K562 (cell line): Measurements from ENCODE around the gene ECHDC1. TPM values are rescaled to one million over a fixed set of nuclear protein-coding genes. Genes with fewer than 3 reads are reported as not detected.

Experiments used
- ARHGAP35 ChIP-seq: fragments of 450-650 bp; IDR thresholded peaks from 2 replicates; pipeline ENCODE4 v1.6.1; 2018; ENCODE audit not compliant: partially characterized antibody
- ATF3 ChIP-seq, 2 experiments: fragments of 450-650 bp in 1 of 2; sonication (generic) in 1 of 2; formaldehyde crosslinking in 1 of 2; IDR thresholded peaks in 1 of 2; conservative IDR thresholded peaks in 1 of 2; 2 replicates each; pipeline versions ENCODE4 v1.6.1 to v1.8.1; 2016 to 2023; ENCODE audit warnings: mild to moderate bottlenecking in 2 of 2, moderate library complexity in 2 of 2, inconsistent platforms in 1 of 2, missing genetic modification reagents in 1 of 2
- CBX2 ChIP-seq: fragments of 200-600 bp; sonication (generic); IDR thresholded peaks from one replicate; pipeline ENCODE4 v1.6.1; 2012; ENCODE audit warnings: mild to moderate bottlenecking, low read length, inconsistent platforms; ENCODE audit not compliant: insufficient read depth, poor library complexity, severe bottlenecking
- CSDE1 ChIP-seq, 2 experiments: fragments of 450-650 bp; IDR thresholded peaks; 2 replicates each; pipeline ENCODE4 v1.6.1; 2016; ENCODE audit warnings: mild to moderate bottlenecking in 1 of 2
- CXXC5 ChIP-seq: fragments of 250-450 bp; sonication (Bioruptor Pico); IDR thresholded peaks from 2 replicates; pipeline ENCODE4 v1.8.0; 2022; ENCODE audit warnings: inconsistent platforms, mild to moderate bottlenecking, moderate library complexity
- ETV1 ChIP-seq: fragments of 450-650 bp; conservative IDR thresholded peaks from 2 replicates; pipeline ENCODE4 v1.6.1; 2016; ENCODE audit warnings: missing genetic modification characterization, control low read depth, low read depth, missing compliant biosample characterization
- HEY1 ChIP-seq: fragments of 250-450 bp; sonication (Bioruptor Pico); IDR thresholded peaks from 2 replicates; pipeline ENCODE4 v1.5.0; 2020; ENCODE audit warnings: mild to moderate bottlenecking, moderate library complexity, borderline replicate concordance
- HNRNPK ChIP-seq: fragments of 200-400 bp; formaldehyde crosslinking; IDR thresholded peaks from one replicate; pipeline ENCODE4 v1.6.1; 2018; ENCODE audit warnings: mild to moderate bottlenecking, low read depth, low read length; ENCODE audit not compliant: poor library complexity, severe bottlenecking
- IRF1 ChIP-seq: sonication (generic); formaldehyde crosslinking; IDR thresholded peaks from 2 replicates; pipeline ENCODE4 v1.8.0; 2022; ENCODE audit warnings: missing genetic modification reagents, mild to moderate bottlenecking, borderline replicate concordance
- MAX ChIP-seq: sonication (generic); formaldehyde crosslinking; IDR thresholded peaks from 2 replicates; pipeline ENCODE4 v1.9.0; 2022; ENCODE audit warnings: mild to moderate bottlenecking, missing genetic modification reagents
- MEF2A ChIP-seq: IDR thresholded peaks from 2 replicates; pipeline ENCODE4 v1.6.1; 2011; ENCODE audit warnings: low read depth, mild to moderate bottlenecking, low read length, moderate library complexity; ENCODE audit not compliant: control insufficient read depth
- OTX1 ChIP-seq: fragments of 450-650 bp; formaldehyde crosslinking; IDR thresholded peaks from 2 replicates; pipeline ENCODE4 v1.4.0; 2022; ENCODE audit warnings: mild to moderate bottlenecking
- PCBP1 ChIP-seq: fragments of 200-400 bp; formaldehyde crosslinking; IDR thresholded peaks from 2 replicates; pipeline ENCODE4 v1.6.1; 2018; ENCODE audit warnings: mild to moderate bottlenecking, low read depth, low read length; ENCODE audit not compliant: poor library complexity, severe bottlenecking
- PHB ChIP-seq: fragments of 250-450 bp; sonication (Bioruptor Pico); IDR thresholded peaks from 2 replicates; pipeline ENCODE4 v1.5.0; 2021
- PML ChIP-seq: IDR thresholded peaks from 2 replicates; pipeline ENCODE4 v1.6.1; 2012; ENCODE audit warnings: low read length, inconsistent platforms
- RAD21 ChIP-seq, 2 experiments: fragments of 250-450 bp in 1 of 2; fragments of 450-650 bp in 1 of 2; sonication (Bioruptor Pico) in 1 of 2; formaldehyde crosslinking in 1 of 2; IDR thresholded peaks in 1 of 2; conservative IDR thresholded peaks in 1 of 2; 2 replicates each; pipeline versions ENCODE4 v1.4.0 to v1.8.0; 2020 to 2022; ENCODE audit warnings: mild to moderate bottlenecking in 2 of 2, moderate library complexity in 1 of 2
- SNAPC5 ChIP-seq: fragments of 250-450 bp; sonication (Bioruptor Pico); IDR thresholded peaks from 2 replicates; pipeline ENCODE4 v1.8.0; 2021; ENCODE audit warnings: moderate library complexity, mild to moderate bottlenecking, inconsistent platforms
- STAT5B ChIP-seq: fragments of 250-450 bp; sonication (Bioruptor Pico); IDR thresholded peaks from 2 replicates; pipeline ENCODE4 v1.8.0; 2021; ENCODE audit warnings: mild to moderate bottlenecking, inconsistent platforms
- TAF15 ChIP-seq: fragments of 200-400 bp; formaldehyde crosslinking; IDR thresholded peaks from 2 replicates; pipeline ENCODE4 v1.6.1; 2017; ENCODE audit warnings: mild to moderate bottlenecking, low read depth, low read length, moderate library complexity
- ZNF511 ChIP-seq: sonication (generic); formaldehyde crosslinking; IDR thresholded peaks from 2 replicates; pipeline ENCODE4 v1.8.0; 2022; ENCODE audit warnings: mild to moderate bottlenecking, missing genetic modification reagents
- ZNF639 ChIP-seq, 2 experiments: fragments of 200-800 bp in 1 of 2; sonication (Bioruptor generic) in 1 of 2; sonication (generic) in 1 of 2; formaldehyde crosslinking in 1 of 2; IDR thresholded peaks in 1 of 2; conservative IDR thresholded peaks in 1 of 2; 2 replicates each; pipeline versions ENCODE4 v1.5.0 to v1.6.1; 2016 to 2020; ENCODE audit warnings: missing compliant biosample characterization in 1 of 2, missing genetic modification characterization in 1 of 2, missing genetic modification reagents in 1 of 2
- ZNF717 ChIP-seq: fragments of 250-450 bp; sonication (Bioruptor Pico); IDR thresholded peaks from 2 replicates; pipeline ENCODE4 v1.5.0; 2021
- ZNF76 ChIP-seq: fragments of 250-450 bp; sonication (Bioruptor Pico); IDR thresholded peaks from 2 replicates; pipeline ENCODE4 v1.4.0; 2020; ENCODE audit warnings: mild to moderate bottlenecking, moderate library complexity, borderline replicate concordance
- polyA plus RNA-seq, 8 experiments: library from polyadenylated mRNA; depleted of rRNA in 4 of 8; stranded (reverse) in 5 of 8; unstranded in 3 of 8; fragments of >200 nt; fragmentation: Nextera tagmentation in 2 of 8; fragmentation: Illumina TruSeq in 1 of 8; extraction: Ambion mirVana in 2 of 8; extraction: Trizol in 1 of 8; gene quantifications; 2 replicates each; pipeline versions ENCODE4 v1.2.1 to v1.2.3, GENCODE V29; 2011 to 2014; ENCODE audit warnings: inconsistent platforms in 1 of 8, missing spikeins in 1 of 8
- total RNA-seq, 7 experiments: library from RNA; depleted of rRNA in 6 of 7; stranded (reverse); fragments of >200 nt in 6 of 7; fragmentation: Illumina TruSeq in 2 of 7; extraction: Trizol in 2 of 7; gene quantifications; 2 replicates each; pipeline versions ENCODE4 v1.2.1 to v1.2.3, GENCODE V29; 2011 to 2021; ENCODE audit warnings: low replicate concordance in 1 of 7

Gene ECHDC1
- total and polyA plus RNA-seq, 9 of the 15 experiments (the other 6 are each of a cell fraction or from before 2014, with no cell fraction given), result 58.0 to 105 (median 78.6) TPM

GRCh38 chr6:127266892-127267645 lies 76.3 kb downstream of the ECHDC1 start (continued):
- TF ChIP-seq ZNF639 (CRISPR knock-in tag; conservative IDR thresholded peaks at IDR 0.05 in 1 of 2, IDR thresholded peaks at IDR 0.05 in 1 of 2), result peak in 1 of 2 experiments; percentile 78; a peak in 1 of 4 replicates
- no peak for TF ChIP-seq PHB (CRISPR knock-in tag)
- TF ChIP-seq MAX (CRISPR knock-in tag), result 0 out of 2 replicates have a peak, but pooled peaks have one; percentile 43
- peak; percentile 40; the same call in 1 of the 2 replicates for TF ChIP-seq ETV1 (tag)
- peak; percentile 81 for TF ChIP-seq ZNF511 (CRISPR knock-in tag)
- TF ChIP-seq ARHGAP35, result no peak
- TF ChIP-seq HNRNPK, result no peak
- TF ChIP-seq ATF3 (IDR thresholded peaks at IDR 0.05), result no peak
- no peak for TF ChIP-seq ATF3 (CRISPR knock-in tag; conservative IDR thresholded peaks at IDR 0.05)
- peak; percentile 54; the same call in 1 of the 2 replicates for TF ChIP-seq PML
- no peak for TF ChIP-seq SNAPC5 (CRISPR knock-in tag)
- TF ChIP-seq HEY1, result no peak
- TF ChIP-seq PCBP1, result no peak
- TF ChIP-seq CXXC5 (CRISPR knock-in tag), result peak; percentile 59; the same call in 1 of the 2 replicates
- no peak for TF ChIP-seq CSDE1 (IDR thresholded peaks at IDR 0.05)
- no peak for TF ChIP-seq STAT5B (CRISPR knock-in tag)
- TF ChIP-seq ZNF76 (CRISPR knock-in tag), result no peak
- no peak for TF ChIP-seq RAD21 (CRISPR knock-in tag; conservative IDR thresholded peaks at IDR 0.05 in 1 of 2, IDR thresholded peaks at IDR 0.05 in 1 of 2)
- TF ChIP-seq CBX2, result no peak
- TF ChIP-seq MEF2A, result no peak
- TF ChIP-seq ZNF717 (CRISPR knock-in tag), result no peak
- TF ChIP-seq IRF1 (CRISPR knock-in tag), result no peak
- TF ChIP-seq TAF15, result no peak
- TF ChIP-seq OTX1 (CRISPR knock-in tag), result no peak
